GM10248 (cell line): ENCODE measurements around the gene FAM20C.

Experiments
- CTCF ChIA-PET: fragments of 300-600 bp; sonication (Branson Sonifier 250); formaldehyde crosslinking; extraction: SDS; loops from one replicate; lab custom pipeline; 2021; ENCODE audit warnings: antibody characterized with exemption; lab: Yijun Ruan, JAX
- POLR2A ChIA-PET: fragments of 350-650 bp; sonication (Branson Sonifier 250); formaldehyde crosslinking; extraction: SDS; loops from one replicate; lab custom pipeline; 2020; ENCODE audit warnings: antibody characterized with exemption; lab: Yijun Ruan, JAX
- DNase-seq: peaks from one replicate; pipeline ENCODE4 v3.0.0; 2012; ENCODE audit errors: extremely low spot score
- CTCF ChIP-seq: IDR thresholded peaks from 2 replicates; pipeline ENCODE4 v1.5.1; 2012; ENCODE audit warnings: mild to moderate bottlenecking, low read depth; ENCODE audit errors: extremely low read depth, missing control alignments, control extremely low read depth

Gene FAM20C

DNA sequence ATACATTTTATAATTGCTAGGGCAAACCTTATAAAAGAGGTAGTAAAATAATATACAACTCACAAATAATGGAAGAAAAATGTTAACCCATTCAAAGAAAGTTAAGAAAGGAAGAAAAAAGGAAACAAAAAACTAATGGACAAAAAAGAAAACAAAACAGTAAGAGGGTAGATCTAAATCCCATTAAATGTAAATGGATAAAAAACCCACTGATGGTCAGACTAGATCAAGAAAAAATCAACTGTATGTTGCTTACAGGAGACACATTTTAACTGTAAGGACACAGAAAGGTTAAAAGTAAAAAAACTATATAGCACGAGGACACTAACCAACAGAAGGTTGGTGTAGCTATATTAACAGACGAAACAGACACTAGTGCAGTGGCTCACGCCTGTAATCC lies 115.6 kb downstream of the FAM20C start:
- DNase-seq: no peak
- POLR2A ChIA-PET: no interaction called here
- TF ChIP-seq CTCF: no peak
- CTCF ChIA-PET: interaction anchor here (1.2 kb wide), 1 partner anchor 869 kb away, joined by 3 read pairs; no protein-coding TSS in a partner anchor

GRCh38 chr7:309586-310228 lies 117.3 kb downstream of the FAM20C start:
- no peak for DNase-seq
- ChIA-PET CTCF (no interaction called here), POLR2A (no interaction called here)
- TF ChIP-seq CTCF: no peak
